ENCODE results near the gene FAM25G.

FAM25G gene

GRCh38 chr10:47447705-47448104 lies 43.8 kb downstream of the FAM25G start:
- no peak for DNase-seq (ENCODE audit: extremely low read depth, low read depth)
- H3K4me3 ChIP-seq (replicated peaks; ENCODE audit: low read depth, low read length): no peak overlapping the region
- TF ChIP-seq, protein P1, sequence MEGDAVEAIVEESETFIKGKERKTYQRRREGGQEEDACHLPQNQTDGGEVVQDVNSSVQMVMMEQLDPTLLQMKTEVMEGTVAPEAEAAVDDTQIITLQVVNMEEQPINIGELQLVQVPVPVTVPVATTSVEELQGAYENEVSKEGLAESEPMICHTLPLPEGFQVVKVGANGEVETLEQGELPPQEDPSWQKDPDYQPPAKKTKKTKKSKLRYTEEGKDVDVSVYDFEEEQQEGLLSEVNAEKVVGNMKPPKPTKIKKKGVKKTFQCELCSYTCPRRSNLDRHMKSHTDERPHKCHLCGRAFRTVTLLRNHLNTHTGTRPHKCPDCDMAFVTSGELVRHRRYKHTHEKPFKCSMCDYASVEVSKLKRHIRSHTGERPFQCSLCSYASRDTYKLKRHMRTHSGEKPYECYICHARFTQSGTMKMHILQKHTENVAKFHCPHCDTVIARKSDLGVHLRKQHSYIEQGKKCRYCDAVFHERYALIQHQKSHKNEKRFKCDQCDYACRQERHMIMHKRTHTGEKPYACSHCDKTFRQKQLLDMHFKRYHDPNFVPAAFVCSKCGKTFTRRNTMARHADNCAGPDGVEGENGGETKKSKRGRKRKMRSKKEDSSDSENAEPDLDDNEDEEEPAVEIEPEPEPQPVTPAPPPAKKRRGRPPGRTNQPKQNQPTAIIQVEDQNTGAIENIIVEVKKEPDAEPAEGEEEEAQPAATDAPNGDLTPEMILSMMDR (IDR thresholded peaks at IDR 0.05; ENCODE audit: low read depth, low read length, missing control alignments): no peak

GRCh38 chr10:47447209-47447608 lies 44.3 kb downstream of the FAM25G start:
- DNase-seq (ENCODE audit: extremely low read depth, low read depth): no peak
- TF ChIP-seq, protein P1 (IDR thresholded peaks at IDR 0.05; ENCODE audit: low read depth, low read length, missing control alignments): no peak

DNA sequence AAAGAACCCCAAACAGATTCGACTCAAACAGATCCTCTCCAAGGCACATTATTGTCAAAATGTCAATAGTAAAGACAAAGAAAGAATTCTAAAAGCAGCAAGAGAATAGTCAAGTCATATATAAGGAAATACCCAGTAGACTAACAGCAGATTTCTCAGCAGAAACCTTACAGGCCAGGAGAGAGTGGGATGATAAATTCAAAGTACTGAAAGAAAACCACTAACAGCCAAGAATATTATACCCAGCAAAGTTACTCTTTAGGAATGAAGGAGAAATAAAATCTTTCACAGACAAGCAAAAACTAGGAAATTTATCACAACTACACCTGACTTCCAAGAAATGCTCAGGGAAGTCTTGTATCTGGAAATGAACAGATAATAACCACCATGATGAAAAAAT lies 45.8 kb downstream of the FAM25G start:
- TF ChIP-seq, protein P1 (IDR thresholded peaks at IDR 0.05; ENCODE audit: low read depth, low read length, missing control alignments): no peak
- H3K4me3 ChIP-seq (replicated peaks; ENCODE audit: low read depth, low read length): no peak overlapping the region
- DNase-seq (ENCODE audit: extremely low read depth, low read depth): no peak

More at GRCh38 chr10:47447209-47447608, 44.3 kb downstream of the FAM25G start:
- no peak overlapping the region for H3K4me3 ChIP-seq (replicated peaks; ENCODE audit: low read depth, low read length)

GRCh38 chr10:47444047-47444446 lies 47.5 kb downstream of the FAM25G start:
- TF ChIP-seq, protein P1 (IDR thresholded peaks at IDR 0.05; ENCODE audit: low read depth, low read length, missing control alignments): no peak
- no peak overlapping the region for H3K4me3 ChIP-seq (replicated peaks; ENCODE audit: low read depth, low read length)
- DNase-seq (ENCODE audit: extremely low read depth, low read depth): no peak

DNA sequence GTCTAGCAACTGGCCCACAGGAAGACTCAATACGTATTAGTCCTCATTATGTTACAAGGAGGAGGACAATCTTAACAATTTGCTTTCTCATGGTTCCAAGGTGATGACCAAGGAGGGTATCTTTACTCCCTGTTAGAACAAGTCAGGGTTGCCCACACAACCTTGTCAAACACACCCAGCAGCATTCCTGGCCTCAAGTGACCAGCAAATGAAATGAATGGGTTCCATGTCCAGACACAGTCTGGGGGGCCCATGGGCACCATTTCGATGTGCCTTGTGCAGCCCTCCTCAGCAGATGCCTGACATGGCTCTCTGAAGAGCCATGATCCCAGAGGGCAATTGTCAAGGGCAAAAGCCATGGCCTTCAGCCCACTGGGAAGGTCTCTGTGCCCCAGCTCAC lies 48.4 kb downstream of the FAM25G start:
- TF ChIP-seq, protein P1 (IDR thresholded peaks at IDR 0.05; ENCODE audit: low read depth, low read length, missing control alignments): no peak
- no peak for DNase-seq (ENCODE audit: extremely low read depth, low read depth)
- H3K4me3 ChIP-seq (replicated peaks; ENCODE audit: low read depth, low read length): no peak overlapping the region

GRCh38 chr10:47442351-47442750 lies 49.1 kb downstream of the FAM25G start:
- no peak overlapping the region for H3K4me3 ChIP-seq (replicated peaks; ENCODE audit: low read depth, low read length)
- no peak for DNase-seq (ENCODE audit: extremely low read depth, low read depth)
- TF ChIP-seq, protein P1 (IDR thresholded peaks at IDR 0.05; ENCODE audit: low read depth, low read length, missing control alignments): no peak

GRCh38 chr10:47441938-47442337 lies 49.6 kb downstream of the FAM25G start:
- TF ChIP-seq, protein P1 (IDR thresholded peaks at IDR 0.05; ENCODE audit: low read depth, low read length, missing control alignments): no peak
- DNase-seq (ENCODE audit: extremely low read depth, low read depth): no peak
- no peak overlapping the region for H3K4me3 ChIP-seq (replicated peaks; ENCODE audit: low read depth, low read length)

Data from HFF-Myc (cell line).